NCI-H748 treated with DMSO at 0.1 percent for 48 hours (cell line): ENCODE data around the gene COL1A1.
A peak's percentile ranks its signal among the peaks of the same experiment; 100 is the strongest.

Experiments used
- DNase-seq: peaks from one replicate; lab custom pipeline; 2025; lab: John Stamatoyannopoulos, UW

The COL1A1 gene

DNA sequence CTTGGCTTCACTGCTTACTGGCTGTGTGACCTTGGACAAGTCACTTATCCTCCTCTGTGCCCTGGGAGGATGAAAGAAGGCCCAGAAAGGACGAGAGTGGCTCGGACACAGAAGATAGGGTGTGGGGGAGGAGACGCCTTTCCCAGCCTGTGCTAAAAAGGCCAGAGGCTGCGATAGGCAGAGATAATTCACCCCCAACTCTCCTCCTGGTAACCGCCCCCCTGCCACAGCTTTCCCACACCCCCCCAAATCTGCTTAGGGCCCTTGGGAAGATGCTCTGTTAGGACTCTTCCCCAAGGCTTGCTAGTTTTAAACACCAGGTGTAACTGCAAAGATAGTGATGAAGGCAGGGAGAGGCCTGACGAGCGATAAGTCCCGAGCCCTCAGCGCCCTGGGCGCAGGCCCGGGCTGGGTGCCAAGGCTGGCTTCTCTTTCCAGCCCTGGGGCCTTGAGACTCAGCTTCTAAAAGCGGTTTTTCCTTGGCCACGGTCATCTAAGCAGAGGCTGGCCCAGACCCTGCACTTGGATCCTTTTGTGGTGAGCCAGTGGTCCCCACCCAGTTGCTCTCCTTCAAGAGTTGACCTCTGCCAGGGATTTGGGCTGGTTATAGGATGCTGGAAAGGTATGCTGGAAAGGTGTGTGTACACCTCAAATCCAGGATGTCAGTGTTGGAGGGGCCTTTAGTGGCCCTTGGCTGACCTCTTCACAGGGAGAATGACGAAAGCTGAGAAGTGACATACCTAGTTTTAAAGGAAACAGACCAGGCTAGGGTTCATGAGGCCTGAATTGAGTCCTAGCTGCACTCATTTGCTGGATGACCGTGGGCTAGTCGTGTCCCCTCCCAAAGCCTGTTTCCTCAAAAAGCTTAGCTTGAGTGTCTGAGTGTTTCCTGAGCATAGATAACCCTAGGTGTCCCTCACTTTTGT is 47.5 kb downstream of the COL1A1 start:
- no peak for DNase-seq

DNA sequence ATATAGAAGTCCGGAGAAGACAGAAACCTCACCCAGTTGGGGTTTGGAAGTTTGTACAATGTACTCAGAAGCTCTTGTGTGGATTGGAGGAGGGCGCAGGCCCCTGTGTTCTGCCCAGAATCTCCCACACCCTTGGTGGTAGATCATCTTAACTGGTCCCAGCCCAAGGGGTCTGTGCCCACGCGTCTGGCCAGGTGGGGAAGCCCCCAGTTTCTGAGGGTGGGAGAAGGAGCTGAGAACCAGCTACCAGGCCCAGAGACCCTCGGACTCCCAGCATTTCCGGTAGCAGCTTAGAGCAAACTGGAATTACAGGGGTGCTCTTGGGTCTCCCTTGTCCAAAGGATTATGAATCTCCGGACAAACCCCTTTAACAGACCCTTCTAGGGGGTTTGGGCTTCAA is 48.7 kb downstream of the COL1A1 start:
- no peak for DNase-seq

- DNase-seq = peak; percentile 82
These were observed 49.4 kb downstream of the COL1A1 start for GRCh38 chr17:50151937-50152547.

- DNase-seq = peak; percentile 74
These were observed 50.1 kb downstream of the COL1A1 start for GRCh38 chr17:50151041-50151936.

GRCh38 chr17:50150354-50151040 is 50.9 kb downstream of the COL1A1 start, which contains the start of gene PPP1R9B:
TSS of gene PPP1R9B (minus strand) at chr17:50150677. CDS start at chr17:50150513, 164 bp downstream.
- no peak for DNase-seq

- peak; percentile 32 for DNase-seq
These were observed 51.7 kb downstream of the COL1A1 start for GRCh38 chr17:50149417-50150353.

- no peak for DNase-seq
These were observed 52.4 kb downstream of the COL1A1 start for GRCh38 chr17:50149091-50149416.

DNA sequence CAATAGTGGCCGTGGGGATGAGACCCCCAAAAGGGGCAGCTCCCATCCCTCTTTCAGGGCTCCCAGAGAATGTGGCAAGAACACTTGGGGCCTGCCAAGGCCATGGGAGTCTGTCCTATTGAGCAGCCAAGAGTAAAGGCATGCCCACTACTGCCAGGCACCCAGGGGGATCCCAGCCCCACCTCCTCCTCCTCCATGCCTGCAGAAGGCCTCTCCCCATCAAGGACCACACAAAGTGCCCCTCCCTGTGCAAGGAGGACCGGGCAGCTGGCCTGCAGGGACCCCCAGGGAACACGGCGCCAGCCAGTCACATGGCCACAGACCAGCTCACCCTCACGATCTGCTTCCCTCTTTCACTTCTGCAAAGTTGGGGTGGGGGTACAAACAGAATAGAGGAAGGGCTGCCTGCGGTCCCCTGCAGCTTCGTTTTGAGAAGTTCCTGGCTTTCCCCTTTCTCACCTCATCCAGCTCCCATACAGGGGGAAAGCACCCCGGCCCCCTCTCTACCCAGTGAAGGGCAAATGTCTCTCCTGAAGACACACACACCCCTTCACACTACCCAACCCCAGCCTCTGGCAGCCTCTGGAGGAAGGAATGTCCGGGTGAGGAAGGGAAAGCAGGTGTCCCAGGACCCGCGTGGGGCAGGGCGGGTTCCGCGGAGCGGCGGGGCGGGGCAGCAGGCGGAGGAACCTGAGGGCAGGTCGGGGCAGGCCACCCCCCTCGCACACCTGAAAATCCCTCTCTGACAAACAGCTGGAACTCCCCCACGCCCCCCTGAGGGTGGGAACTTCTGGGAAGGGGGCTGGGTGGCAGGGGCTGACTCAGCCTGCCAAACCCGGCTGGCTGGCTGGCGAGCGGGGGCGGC is 53.0 kb downstream of the COL1A1 start:
- DNase-seq = no peak

DNA sequence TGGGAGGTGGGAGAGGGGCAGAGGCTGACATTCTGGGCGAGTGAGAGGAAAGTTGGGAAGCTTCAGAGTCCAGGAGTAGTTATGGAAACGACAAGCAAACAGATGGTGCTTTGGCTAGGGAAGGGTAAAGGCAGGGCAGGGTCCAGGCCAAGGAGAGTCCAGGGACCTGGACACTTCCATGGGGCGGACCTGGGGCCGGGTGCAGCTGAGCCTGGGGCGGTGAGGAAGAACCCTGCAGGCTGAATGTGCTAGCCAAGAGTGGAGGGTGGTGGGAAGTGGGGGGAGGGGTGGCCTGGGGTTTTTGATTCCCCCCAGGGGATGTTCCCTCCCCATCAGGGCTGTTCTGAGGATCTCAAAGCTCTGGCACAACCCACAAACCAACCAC is 53.6 kb downstream of the COL1A1 start:
- no peak for DNase-seq

GRCh38 chr17:50146927-50147665 is 54.3 kb downstream of the COL1A1 start:
- DNase-seq = no peak

GRCh38 chr17:50146230-50146926 is 55.1 kb downstream of the COL1A1 start:
- DNase-seq = no peak

DNA sequence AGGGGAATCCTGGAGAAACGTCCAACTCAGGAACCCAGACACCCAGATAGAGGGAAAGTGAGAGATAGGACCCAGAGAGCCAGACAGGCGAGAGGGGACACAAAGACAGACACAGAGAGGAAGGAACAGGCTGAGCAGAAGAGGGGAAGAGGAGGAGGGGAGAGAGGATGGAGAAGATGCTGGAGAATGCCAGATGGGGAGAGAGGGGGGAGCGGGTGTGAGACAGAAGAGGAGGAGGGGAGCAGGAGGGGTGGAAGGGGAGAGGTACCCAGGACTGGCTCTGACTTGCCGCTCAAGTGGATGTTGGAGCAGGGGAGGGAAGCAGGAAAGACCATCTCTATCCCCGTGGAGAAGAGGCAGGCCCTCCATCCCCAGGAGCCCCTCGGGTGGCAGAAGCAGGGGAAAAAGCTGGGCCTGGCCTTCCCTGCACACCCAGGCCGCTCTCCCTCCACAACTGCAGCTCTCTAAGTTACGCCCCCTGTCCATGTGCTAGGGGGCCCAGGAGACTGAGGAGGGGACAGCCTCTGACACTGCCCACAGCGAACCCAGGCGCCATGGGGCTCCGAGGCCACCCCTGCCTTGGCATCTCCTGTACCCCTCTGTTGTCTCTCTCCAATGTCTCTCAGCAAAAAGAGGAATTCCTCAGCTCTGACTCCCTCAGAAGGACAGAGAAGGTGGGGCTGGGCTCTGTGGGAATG is 55.8 kb downstream of the COL1A1 start:
- no peak for DNase-seq

DNA sequence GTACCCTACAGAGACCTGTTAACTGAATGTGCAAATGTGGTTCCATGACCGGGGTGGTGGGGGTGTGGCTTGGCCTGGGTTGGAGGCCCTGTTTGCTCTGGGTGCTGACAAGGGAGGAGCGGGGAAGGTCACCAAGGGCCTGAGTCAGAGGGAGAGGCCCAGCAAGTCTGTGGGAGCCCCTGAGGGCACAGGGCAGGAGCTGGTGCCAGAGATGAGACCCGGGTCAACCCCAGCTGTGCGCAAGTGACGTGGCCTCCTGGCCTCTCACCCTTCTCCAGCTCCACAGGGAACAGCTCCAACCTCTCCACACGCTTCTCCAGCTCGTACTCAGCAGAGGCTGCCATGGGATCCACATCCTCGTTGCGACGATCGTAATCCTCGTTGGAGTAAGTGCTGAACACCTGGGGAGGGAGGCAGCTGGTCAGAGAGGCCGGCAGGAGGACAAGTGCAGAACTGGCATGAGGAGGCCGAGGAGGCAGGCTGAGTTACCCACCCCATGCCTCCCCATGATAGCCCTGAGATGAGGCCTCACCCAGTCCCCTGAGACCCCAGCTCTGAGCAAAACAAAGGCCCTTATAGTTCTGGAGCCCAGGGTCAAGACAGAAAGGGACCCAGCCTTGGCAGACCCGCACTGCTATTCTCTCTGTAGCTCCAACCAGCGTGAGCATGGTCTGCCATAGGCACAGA is 56.4 kb downstream of the COL1A1 start:
- no peak for DNase-seq

GRCh38 chr17:50144355-50144754 is 57.1 kb downstream of the COL1A1 start:
- no peak for DNase-seq

DNA sequence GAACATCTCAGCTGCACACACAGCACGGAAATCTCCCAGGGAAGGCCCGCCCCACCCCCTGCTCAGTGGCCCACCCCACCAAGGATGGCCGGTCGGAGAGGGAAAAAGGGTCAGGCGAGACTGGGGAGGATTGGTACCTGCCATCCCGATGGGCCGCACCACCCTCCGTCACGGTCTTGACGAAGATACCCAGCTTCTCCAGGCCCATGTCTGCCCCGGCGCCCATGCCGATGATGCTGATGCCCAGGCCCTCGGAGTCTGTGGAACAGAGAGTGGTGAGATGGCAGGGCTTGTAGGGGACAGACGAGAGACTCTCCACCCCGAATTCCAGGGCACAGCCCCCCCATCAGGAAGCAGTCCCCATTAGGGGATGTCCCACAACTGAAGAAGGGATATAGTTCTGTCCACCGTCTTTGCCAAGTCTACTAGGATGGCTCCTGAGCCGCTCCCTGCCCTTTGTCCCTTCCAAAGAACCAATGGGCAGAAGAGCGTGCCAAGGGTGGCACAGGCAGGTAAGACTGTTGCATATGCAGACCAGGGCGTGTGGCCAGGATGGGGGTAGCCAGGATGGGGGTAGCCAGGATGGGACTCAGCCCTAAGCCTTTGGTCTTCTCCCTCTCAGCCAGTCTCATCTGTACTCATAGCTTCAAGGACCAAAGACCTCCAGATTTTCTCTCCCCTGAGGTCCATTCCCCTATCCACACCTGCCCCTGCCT is 57.8 kb downstream of the COL1A1 start:
- no peak for DNase-seq

GRCh38 chr17:50141745-50142110 is 59.7 kb downstream of the COL1A1 start:
- DNase-seq = no peak
